Testis (tissue), 3 donors: ENCODE measurements around the gene PSMD13. TPM values are rescaled to one million over a fixed set of nuclear protein-coding genes. Genes with fewer than 3 reads are reported as not detected.

Experiments
- DNase-seq: peaks from one replicate; pipeline ENCODE4 v3.0.0-alpha.2; 2019
- H3K27ac ChIP-seq, 2 donors: fragments of 200-600 bp; sonication (generic); one replicate each; pipeline ENCODE4 v1.5.1; 2019
- H3K27me3 ChIP-seq: fragments of 200-600 bp; sonication (generic); one replicate; pipeline ENCODE4 v1.5.1; 2019
- H3K36me3 ChIP-seq: fragments of 200-600 bp; sonication (generic); one replicate; pipeline ENCODE4 v1.5.1; 2017; ENCODE audit warnings: low read depth; ENCODE audit errors: missing control alignments
- H3K4me1 ChIP-seq: fragments of 200-600 bp; sonication (generic); one replicate; pipeline ENCODE4 v1.5.1; 2019
- H3K4me3 ChIP-seq, 2 donors: fragments of 200-600 bp; sonication (generic); one replicate each; pipeline ENCODE4 v1.5.1; 2017 to 2019
- H3K9me3 ChIP-seq: fragments of 200-600 bp; sonication (generic); one replicate; pipeline ENCODE4 v1.5.1; 2017
- CTCF ChIP-seq, 3 experiments: fragments of 450-650 bp in 2 of 3; fragments of 200-600 bp in 1 of 3; sonication (generic) in 1 of 3; IDR thresholded peaks; one replicate each; pipeline ENCODE4 v1.5.1; 2016 to 2019; ENCODE audit warnings: antibody characterized with exemption in 3 of 3, mild to moderate bottlenecking in 2 of 3, moderate library complexity in 1 of 3
- POLR2A ChIP-seq: fragments of 450-650 bp; IDR thresholded peaks from one replicate; pipeline ENCODE4 v1.6.1; 2017; ENCODE audit warnings: antibody characterized with exemption, mild to moderate bottlenecking, moderate library complexity
- WGBS, 2 donors: methylation state at CpG; one replicate each; pipeline ENCODE4 v1.1.5; 2018; 5-methylcytosine and 5-hydroxymethylcytosine counted together
- intact Hi-C: fragments of 100-400 bp; cut with DNase I; formaldehyde crosslinking; loops from one replicate; pipeline ENCODE4 v1.15.1; 2023; ENCODE audit warnings: low total_unique reads
- polyA plus RNA-seq: library from polyadenylated mRNA; stranded (reverse); fragments of 350-450 nt; fragmentation: Illumina TruSeq; extraction: RNeasy Lipid Tissue Mini Kit (QIAGEN cat#74804); gene quantifications from one replicate; pipeline ENCODE4 v1.2.3, GENCODE V29; 2014; ENCODE audit warnings: low read depth, low replicate concordance; ENCODE audit not compliant: insufficient read depth
- total RNA-seq, 2 donors: library from RNA; depleted of rRNA; stranded (reverse); fragments of >200 nt; gene quantifications; one replicate each; pipeline ENCODE4 v1.2.3, GENCODE V29; 2016

PSMD13 gene
- total and polyA plus RNA-seq, 3 donors from 2014 or later, result 128 to 180 (median 133) TPM

GRCh38 chr11:269146-269890, 32.5 kb downstream of the PSMD13 start:
- Histone ChIP-seq H3K4me1 (no peaks in the 10 kb centered on the region), H3K4me3 (no peak overlapping the region), H3K36me3 (no peaks in the 10 kb centered on the region), H3K27ac (peak overlapping the region in 1 of 2 donors; percentile 58), H3K9me3 (no peaks in the 10 kb centered on the region), H3K27me3 (no peaks in the 10 kb centered on the region)
- intact Hi-C loops, result no loop called here
- TF ChIP-seq CTCF (IDR thresholded peaks at IDR 0.05) (no peak), POLR2A (no peak)
- peak; percentile 16 for DNase-seq
- WGBS, 2 donors, result 60 to 63% methylated on average over 21 of the region's 21 CpGs

- Histone ChIP-seq H3K27ac (peak overlapping the region in 1 of 2 donors; percentile 19), H3K4me1 (no peaks in the 10 kb centered on the region), H3K27me3 (no peaks in the 10 kb centered on the region), H3K4me3 (no peak overlapping the region), H3K9me3 (no peaks in the 10 kb centered on the region), H3K36me3 (no peaks in the 10 kb centered on the region)
- TF ChIP-seq POLR2A (no peak), CTCF (IDR thresholded peaks at IDR 0.05) (no peak)
- intact Hi-C loops, result no loop called here
- peak; percentile 13 for DNase-seq
- WGBS, 2 donors, result 79 to 85% methylated on average over 12 to 18 of the region's 18 CpGs
Measured at GRCh38 chr11:270451-271318, 33.9 kb downstream of the PSMD13 start.

GRCh38 chr11:271319-271715, 34.5 kb downstream of the PSMD13 start:
- Histone ChIP-seq H3K27ac (no peak overlapping the region), H3K36me3 (no peaks in the 10 kb centered on the region), H3K27me3 (no peaks in the 10 kb centered on the region), H3K4me3 (no peak overlapping the region), H3K9me3 (no peaks in the 10 kb centered on the region), H3K4me1 (no peaks in the 10 kb centered on the region)
- DNase-seq, result no peak
- no peak for TF ChIP-seq CTCF (IDR thresholded peaks at IDR 0.05)
- TF ChIP-seq POLR2A, result no peak
- intact Hi-C loops, result no loop called here
- 78 to 81% methylated on average over 7 to 8 of the region's 8 CpGs for WGBS, 2 donors

GRCh38 chr11:272195-272930, 35.6 kb downstream of the PSMD13 start:
- TF ChIP-seq CTCF (IDR thresholded peaks at IDR 0.05) (no peak), POLR2A (no peak)
- H3K27ac ChIP-seq, result no peak overlapping the region
- H3K27me3 ChIP-seq, result no peaks in the 10 kb centered on the region
- no peaks in the 10 kb centered on the region for H3K9me3 ChIP-seq
- H3K4me1 ChIP-seq, result no peaks in the 10 kb centered on the region
- no peaks in the 10 kb centered on the region for H3K36me3 ChIP-seq
- no peak for DNase-seq
- H3K4me3 ChIP-seq, result no peak overlapping the region
- 91 to 92% methylated on average over 18 to 22 of the region's 22 CpGs for WGBS, 2 donors
- intact Hi-C loops, result no loop called here
